Activated CD4-positive, alpha-beta T cell treated with anti-CD3 and anti-CD28 coated beads, Interleukin-2, amount 50 U/mL, for 16 hours (primary cell): ENCODE measurements around the gene CCDC24.

ENCODE experiments used
- DNase-seq: peaks from one replicate; pipeline ENCODE4 v3.0.0-alpha.2; 2020

Gene CCDC24

GRCh38 chr1:43963890-43964289 is 27.5 kb upstream of the CCDC24 start:
- no peak for DNase-seq

DNA sequence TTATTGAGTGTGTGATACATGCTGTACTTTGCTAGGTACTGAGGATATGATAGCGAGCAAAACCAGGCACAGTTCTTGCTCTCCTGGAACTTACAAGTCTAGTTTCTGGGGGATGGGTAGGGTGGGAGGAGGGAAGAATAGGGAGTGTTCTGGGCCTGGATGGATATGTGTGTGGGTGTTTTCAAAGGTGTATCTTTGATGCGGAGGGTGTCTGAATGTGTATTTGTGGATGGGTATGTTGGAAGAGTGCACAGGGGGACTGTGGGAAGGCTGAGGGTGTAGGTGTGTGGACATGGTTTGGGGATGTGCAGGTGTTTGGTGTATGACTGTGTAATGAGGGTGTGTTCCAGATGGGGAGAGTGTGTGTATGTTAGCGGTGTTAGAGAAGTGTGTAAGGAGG is 26.1 kb upstream of the CCDC24 start:
- no peak for DNase-seq

- no peak for DNase-seq
Measured at GRCh38 chr1:43968348-43968948, 23.0 kb upstream of the CCDC24 start.

GRCh38 chr1:43969416-43969745 is 22.0 kb upstream of the CCDC24 start:
- DNase-seq: no peak

DNA sequence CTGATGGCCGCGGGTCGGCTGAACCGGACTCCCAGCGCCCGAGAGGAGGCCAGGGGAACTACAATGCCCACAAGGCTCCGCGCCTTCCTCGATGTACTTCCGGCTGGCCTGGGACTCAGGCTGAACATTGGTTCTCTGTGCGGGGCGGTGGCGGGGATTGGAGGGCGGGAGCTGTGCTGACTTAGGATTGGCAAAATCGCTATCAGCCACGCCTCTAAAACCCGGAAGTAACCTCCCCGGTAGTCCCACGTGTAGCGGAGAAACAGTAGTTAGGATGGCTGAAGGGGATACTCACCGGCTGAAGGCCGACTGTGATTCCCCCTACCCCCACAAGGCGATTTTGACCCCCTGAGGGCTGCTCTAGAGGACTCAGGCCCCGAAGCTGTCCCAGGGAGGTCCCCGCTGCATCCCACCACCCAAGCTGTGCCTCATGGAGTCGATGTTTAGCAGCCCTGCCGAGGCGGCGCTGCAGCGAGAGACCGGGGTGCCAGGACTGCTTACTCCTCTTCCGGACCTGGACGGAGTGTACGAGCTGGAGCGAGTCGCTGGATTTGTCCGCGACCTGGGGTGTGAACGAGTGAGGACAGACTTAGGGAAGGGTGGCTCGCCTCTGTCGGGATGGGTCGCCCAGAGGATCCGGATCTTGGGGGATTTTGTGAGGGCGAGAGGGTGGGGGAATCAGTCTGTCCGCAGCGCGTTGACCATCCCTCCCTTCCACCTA is 21.5 kb upstream of the CCDC24 start, which contains the start of gene DPH2:
DPH2 (plus strand) TSS at position 265 of the 721 bp plus-strand sequence; CDS start at position 431, 166 bp downstream.
- peak; percentile 98 for DNase-seq

DNA sequence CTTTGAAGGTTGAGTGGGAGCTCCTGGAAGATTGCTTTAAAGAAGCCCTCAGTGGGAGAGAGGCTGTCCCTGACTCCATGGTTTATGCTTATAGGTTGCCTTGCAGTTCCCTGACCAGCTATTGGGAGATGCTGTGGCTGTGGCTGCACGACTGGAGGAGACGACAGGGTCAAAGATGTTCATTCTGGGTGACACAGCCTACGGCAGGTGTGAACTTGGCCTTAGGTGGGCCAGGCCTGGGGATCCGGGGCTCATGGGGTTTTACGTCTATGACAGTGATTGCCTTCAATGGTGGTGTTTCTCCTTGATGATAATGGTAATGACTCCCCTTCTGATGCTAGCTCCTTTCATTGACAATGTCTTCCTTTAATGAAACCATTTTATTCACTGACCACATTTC is 20.9 kb upstream of the CCDC24 start:
- no peak for DNase-seq

DNA sequence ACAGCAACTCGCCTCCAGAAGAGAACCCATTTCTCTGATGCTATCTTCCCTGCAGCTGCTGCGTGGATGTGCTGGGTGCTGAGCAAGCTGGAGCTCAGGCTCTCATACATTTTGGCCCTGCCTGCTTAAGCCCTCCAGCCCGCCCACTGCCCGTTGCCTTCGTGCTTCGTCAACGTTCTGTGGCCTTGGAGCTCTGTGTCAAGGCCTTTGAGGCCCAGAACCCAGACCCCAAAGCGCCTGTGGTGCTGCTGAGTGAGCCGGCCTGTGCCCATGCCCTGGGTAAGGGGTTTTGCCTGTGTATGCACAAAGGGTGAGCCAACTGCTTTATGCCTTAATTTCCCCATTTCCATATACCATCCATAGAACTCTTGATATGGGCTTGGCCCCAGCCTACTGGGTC is 20.5 kb upstream of the CCDC24 start:
- no peak for DNase-seq

DNA sequence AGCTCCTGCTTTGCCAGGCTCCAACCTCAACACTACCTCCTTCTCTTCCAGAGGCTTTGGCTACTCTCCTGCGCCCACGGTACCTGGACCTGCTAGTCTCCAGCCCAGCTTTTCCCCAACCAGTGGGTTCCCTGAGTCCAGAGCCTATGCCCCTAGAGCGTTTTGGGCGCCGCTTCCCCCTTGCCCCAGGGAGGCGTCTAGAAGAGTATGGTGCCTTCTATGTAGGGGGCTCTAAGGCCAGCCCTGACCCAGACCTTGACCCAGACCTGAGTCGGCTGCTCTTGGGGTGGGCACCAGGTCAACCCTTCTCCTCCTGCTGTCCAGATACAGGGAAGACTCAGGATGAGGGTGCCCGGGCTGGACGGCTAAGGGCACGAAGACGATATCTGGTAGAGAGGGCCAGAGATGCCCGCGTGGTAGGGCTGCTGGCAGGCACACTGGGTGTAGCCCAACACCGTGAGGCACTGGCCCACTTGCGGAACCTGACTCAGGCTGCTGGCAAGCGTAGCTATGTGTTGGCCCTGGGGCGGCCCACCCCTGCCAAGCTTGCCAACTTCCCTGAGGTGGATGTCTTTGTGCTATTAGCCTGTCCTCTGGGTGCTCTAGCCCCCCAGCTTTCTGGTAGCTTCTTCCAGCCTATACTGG is 19.9 kb upstream of the CCDC24 start:
- DNase-seq: no peak

GRCh38 chr1:43973981-43974442 is 17.4 kb upstream of the CCDC24 start:
- DNase-seq: no peak

GRCh38 chr1:43974443-43975248 is 16.8 kb upstream of the CCDC24 start, which contains the start of gene ATP6V0B:
Gene ATP6V0B, plus strand, starts transcription at chr1:43974960. Its CDS starts 81 bp downstream, at chr1:43975041.
- DNase-seq: peak; percentile 96

GRCh38 chr1:43975249-43975961 is 16.0 kb upstream of the CCDC24 start:
- DNase-seq: peak; percentile 28

- no peak for DNase-seq
Measured at GRCh38 chr1:43976045-43976444, 15.4 kb upstream of the CCDC24 start.

- no peak for DNase-seq
Measured at GRCh38 chr1:43976890-43977289, 14.5 kb upstream of the CCDC24 start.

- no peak for DNase-seq
Measured at GRCh38 chr1:43977376-43978263, 13.8 kb upstream of the CCDC24 start.

GRCh38 chr1:43978264-43978550 is 13.2 kb upstream of the CCDC24 start:
- no peak for DNase-seq

DNA sequence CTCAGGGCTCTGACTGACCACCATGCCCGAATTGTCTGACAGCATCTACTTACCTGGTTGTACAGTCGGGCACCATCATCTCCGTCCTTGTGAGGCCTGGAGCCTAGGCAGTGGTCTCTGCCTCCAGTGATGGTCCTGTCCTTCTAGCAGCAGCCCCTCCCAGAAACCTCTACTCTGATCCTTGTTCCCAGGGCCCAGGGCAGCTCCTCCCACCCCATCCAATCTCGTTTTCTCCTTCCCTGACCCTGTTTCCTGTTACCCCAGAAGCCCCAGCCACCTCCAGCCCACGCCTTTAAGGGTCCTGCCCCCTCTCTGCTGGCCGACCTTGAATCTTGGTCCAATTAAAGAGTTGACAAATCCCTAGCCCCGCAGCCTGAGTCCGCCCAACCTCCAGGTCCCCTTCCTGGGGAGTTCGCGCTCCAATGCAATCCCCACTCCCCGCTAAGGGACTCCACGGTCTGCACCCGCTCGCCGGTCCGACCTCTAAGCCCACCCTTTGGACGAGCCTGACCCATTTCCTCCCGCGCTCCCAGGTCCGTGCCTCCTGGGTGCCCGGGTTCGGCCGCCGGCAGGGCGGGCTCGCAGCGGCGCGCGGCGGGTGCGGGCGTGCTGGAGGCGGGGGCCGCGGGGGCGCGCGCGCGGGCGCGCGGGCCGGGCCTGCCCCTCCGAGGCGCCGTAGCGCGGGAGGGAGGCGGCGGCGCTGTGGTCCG is 12.7 kb upstream of the CCDC24 start, which contains the start of gene B4GALT2:
B4GALT2 (plus strand) TSS at position 660 of the 710 bp plus-strand sequence. CDS start 1,951 bp downstream, outside the sequence.
- DNase-seq: peak; percentile 47

DNA sequence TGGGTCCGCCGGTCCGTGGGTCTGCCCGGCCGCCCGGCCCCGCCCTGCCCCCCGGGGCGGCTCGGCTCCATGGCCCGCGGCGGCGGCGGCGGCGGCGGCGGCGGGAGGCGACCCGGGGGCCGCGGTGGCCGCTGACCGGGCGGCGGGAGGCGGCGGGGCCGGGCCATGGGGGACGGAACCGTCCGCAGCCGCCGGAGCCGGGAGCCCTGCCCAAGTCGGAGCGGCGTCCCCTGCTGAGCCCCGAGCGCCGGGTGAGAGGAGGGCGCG is 12.2 kb upstream of the CCDC24 start:
- DNase-seq: no peak

DNA sequence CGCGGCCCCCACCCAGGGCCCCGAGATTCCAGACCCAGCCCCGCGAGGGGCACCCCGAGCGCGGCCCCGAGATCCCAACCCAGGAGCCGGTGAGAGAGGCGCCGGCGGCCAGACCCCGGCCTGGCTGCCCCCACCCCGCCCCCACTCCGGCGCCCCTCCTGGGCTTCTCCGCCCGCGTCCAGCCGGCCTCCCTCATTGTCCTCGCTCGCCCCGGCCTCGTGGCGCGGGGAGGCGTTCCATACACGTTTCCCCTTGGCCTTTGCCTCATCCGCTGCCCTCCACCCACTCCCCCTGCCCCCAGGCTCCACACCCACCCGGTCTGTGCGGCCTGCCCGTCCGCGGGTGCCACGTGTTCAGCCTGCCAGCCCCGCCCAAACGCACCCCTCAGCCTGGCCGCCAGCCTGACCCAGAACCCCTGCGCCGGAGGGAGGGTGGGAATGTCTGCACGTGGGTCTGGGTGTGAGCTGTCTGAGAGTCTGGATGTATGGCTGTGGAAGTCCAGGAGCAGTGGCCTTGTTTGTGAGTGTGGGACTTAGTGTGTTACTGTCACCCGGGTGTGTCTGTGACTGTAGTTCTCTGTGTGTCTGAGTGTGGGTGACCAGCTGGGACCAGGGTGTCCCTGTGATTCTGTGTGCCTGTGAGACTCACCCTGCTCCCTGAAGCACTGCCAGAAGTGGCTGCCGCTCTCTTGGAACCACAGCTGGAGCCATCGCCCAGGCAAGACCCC is 11.7 kb upstream of the CCDC24 start:
- peak; percentile 65 for DNase-seq

DNA sequence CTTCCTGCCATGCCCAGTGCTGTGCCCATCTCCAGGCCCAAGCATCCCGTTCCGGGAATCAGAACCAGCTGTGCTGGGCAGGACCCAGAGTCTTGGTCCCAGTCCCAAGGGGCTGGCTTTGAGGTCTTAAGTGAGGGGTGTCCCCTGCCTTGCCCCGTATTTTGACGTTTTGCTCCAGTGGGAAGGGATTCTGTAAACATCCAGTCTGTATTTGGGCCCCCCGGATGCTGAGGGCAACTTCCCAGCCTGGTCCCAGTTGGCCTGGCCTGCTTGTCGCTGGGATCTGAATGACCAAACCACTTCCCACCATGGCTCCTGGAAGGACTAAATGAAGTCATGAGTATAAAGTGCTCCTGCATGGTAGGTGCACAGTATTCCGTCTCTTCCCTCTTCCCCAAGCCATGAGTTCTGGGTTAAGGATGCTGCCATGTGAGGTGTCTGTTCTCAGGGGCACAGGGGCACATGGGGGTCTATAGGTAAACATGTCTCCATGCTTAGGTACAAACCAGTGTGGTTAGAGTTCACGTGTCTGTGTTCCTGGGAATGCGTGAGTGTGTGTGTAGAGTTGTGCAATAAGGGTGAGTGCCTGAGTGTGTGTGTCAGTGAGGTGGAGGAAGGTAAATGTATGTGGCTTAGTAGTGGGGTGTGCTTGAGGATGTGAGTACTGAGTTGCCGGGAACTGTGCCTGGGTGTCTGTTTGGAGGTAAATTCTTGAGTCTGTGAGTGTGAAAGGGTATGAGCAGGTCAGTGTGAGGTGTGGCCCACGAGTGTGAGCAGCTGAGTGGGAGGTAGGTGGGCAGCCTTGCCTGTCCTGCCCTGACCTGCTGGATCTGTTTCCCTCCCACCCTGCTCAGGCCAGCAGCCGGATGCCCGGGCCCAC is 10.9 kb upstream of the CCDC24 start:
- DNase-seq: no peak
